ENCODE measurements around the gene PPP1R10.

The PPP1R10 gene

GRCh38 chr6:30597315-30598144 lies 19.5 kb downstream of the PPP1R10 start:
- DNase-seq: peak; percentile 61

GRCh38 chr6:30592287-30592686 lies 24.8 kb downstream of the PPP1R10 start:
- no peak for DNase-seq

- no peak for DNase-seq
These were observed 26.0 kb downstream of the PPP1R10 start for GRCh38 chr6:30591008-30591407.

GRCh38 chr6:30590509-30590908 lies 26.5 kb downstream of the PPP1R10 start:
- DNase-seq: no peak

- no peak for DNase-seq
These were observed 27.2 kb downstream of the PPP1R10 start for GRCh38 chr6:30589754-30590358.

GRCh38 chr6:30583921-30584320 lies 33.1 kb downstream of the PPP1R10 start:
- DNase-seq: no peak

GRCh38 chr6:30578051-30578450 lies 39.0 kb downstream of the PPP1R10 start:
- no peak for DNase-seq

- DNase-seq: no peak
These were observed 43.9 kb downstream of the PPP1R10 start for GRCh38 chr6:30573113-30573512.

- DNase-seq: no peak
These were observed 44.9 kb downstream of the PPP1R10 start for GRCh38 chr6:30572148-30572547.

GRCh38 chr6:30571762-30572082 lies 45.3 kb downstream of the PPP1R10 start:
- no peak for DNase-seq

GRCh38 chr6:30571075-30571761 lies 45.8 kb downstream of the PPP1R10 start, which contains the start of gene ABCF1:
Gene ABCF1 (plus strand): TSS chr6:30571442. CDS start chr6:30571488, 46 bp downstream.
- peak; percentile 95 for DNase-seq

GRCh38 chr6:30570740-30571074 lies 46.3 kb downstream of the PPP1R10 start:
- peak; percentile 49 for DNase-seq

GRCh38 chr6:30570263-30570662 lies 46.8 kb downstream of the PPP1R10 start:
- DNase-seq: no peak

- DNase-seq: no peak
These were observed 48.8 kb downstream of the PPP1R10 start for GRCh38 chr6:30568245-30568644.

- no peak for DNase-seq
These were observed 51.3 kb downstream of the PPP1R10 start for GRCh38 chr6:30565772-30566171.

GRCh38 chr6:30564114-30564513 lies 52.9 kb downstream of the PPP1R10 start:
- no peak for DNase-seq

- DNase-seq: peak; percentile 62
These were observed 54.3 kb downstream of the PPP1R10 start for GRCh38 chr6:30562470-30563425.

GRCh38 chr6:30560930-30561329 lies 56.1 kb downstream of the PPP1R10 start:
- no peak for DNase-seq

- DNase-seq: peak; percentile 62
These were observed 59.4 kb downstream of the PPP1R10 start for GRCh38 chr6:30557683-30557981.

- DNase-seq: peak; percentile 90
These were observed 59.9 kb downstream of the PPP1R10 start, which contains the start of gene PRR3 for GRCh38 chr6:30556906-30557682. Gene PRR3 (plus strand): TSS chr6:30557295. CDS start chr6:30557345, 50 bp downstream.

GRCh38 chr6:30556066-30556905 lies 60.8 kb downstream of the PPP1R10 start, which contains the start of gene GNL1:
Gene GNL1 (minus strand): TSS chr6:30556489. CDS start chr6:30556203, 286 bp downstream.
- peak; percentile 76 for DNase-seq

Data from MV-4-11 (cell line).